Measurements from ENCODE around the gene RNU6-1. TPM values are rescaled to one million over a fixed set of nuclear protein-coding genes. Genes with fewer than 3 reads are reported as not detected.
A peak's percentile ranks its signal among the peaks of the same experiment; 100 is the strongest.

Gene RNU6-1
- total RNA-seq, 2 donors from 2014 or later = not detected

DNA sequence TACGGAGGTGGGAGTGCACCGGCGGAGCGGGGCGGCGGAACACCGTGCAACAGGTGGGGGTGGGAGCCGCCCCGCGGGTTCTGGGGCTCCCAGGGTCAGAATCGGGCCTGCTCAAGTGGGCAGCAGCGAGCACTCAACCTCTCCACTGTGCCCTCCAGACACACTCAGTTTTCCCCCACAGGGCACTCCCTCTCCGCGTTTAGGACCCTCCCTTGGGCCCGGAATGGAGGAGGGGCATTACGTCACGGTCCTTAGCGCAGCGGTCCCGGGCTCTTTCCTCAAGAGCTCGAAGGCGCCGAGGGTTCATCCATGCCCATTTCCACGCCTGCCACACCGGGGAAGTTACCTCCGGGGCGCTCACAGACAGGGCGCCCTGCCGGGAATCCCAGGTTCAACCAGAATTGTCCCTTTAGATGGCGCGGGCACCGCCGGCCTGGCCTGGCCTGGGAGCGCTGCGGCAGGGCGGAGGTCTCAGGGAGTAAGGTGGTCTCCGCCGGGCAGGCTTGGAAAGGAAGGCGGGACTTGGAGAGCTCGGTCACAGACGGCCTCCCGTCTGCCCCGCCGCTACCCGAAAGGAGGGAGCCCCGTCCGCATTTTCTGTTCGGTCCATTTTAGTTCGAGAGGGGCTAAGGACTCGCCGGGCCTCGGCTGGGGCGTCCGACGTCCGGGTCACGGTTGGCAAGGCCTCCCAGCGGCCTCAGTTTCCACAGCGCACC is 5.1 kb downstream of the RNU6-1 start:
- Histone ChIP-seq H3K27ac (ENCODE audit: low read depth, low read length) (no peak overlapping the region), H3K9ac (ENCODE audit: extremely low read depth, low read length, poor library complexity, severe bottlenecking) (no peak overlapping the region), H3K36me3 (ENCODE audit: control insufficient read depth, insufficient read depth, low read length) (no peaks in the 10 kb centered on the region), H3K9me3 (ENCODE audit: control insufficient read depth, low read length) (no peaks in the 10 kb centered on the region), H3K4me3 (ENCODE audit: low read length) (peak overlapping the region; percentile 71), H3K4me1 (ENCODE audit: control insufficient read depth, insufficient read depth, low read length) (no peaks in the 10 kb centered on the region), H3K27me3 (ENCODE audit: control insufficient read depth, insufficient read depth, low read length, poor library complexity, severe bottlenecking) (peaks cover 98% of the 10 kb centered on the region)
- no peaks in the 10 kb centered on the region for H3K36me3 Mint-ChIP-seq (ENCODE audit: low read depth)
- TF ChIP-seq, protein P1, sequence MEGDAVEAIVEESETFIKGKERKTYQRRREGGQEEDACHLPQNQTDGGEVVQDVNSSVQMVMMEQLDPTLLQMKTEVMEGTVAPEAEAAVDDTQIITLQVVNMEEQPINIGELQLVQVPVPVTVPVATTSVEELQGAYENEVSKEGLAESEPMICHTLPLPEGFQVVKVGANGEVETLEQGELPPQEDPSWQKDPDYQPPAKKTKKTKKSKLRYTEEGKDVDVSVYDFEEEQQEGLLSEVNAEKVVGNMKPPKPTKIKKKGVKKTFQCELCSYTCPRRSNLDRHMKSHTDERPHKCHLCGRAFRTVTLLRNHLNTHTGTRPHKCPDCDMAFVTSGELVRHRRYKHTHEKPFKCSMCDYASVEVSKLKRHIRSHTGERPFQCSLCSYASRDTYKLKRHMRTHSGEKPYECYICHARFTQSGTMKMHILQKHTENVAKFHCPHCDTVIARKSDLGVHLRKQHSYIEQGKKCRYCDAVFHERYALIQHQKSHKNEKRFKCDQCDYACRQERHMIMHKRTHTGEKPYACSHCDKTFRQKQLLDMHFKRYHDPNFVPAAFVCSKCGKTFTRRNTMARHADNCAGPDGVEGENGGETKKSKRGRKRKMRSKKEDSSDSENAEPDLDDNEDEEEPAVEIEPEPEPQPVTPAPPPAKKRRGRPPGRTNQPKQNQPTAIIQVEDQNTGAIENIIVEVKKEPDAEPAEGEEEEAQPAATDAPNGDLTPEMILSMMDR (conservative IDR thresholded peaks at IDR 0.05) = no peak
- WGBS, 2 experiments (ENCODE audit: insufficient coverage in 1 of 2, insufficient read length in 1 of 2) = 2% methylated on average over 15 to 59 of the region's 59 CpGs
- H3K27ac Mint-ChIP-seq = no peak overlapping the region
- peaks cover 28% of the 10 kb centered on the region for H3K4me1 Mint-ChIP-seq
- H3K4me3 Mint-ChIP-seq = peak overlapping the region; percentile 39
- H3K27me3 Mint-ChIP-seq (ENCODE audit: insufficient read depth) = peaks cover 93% of the 10 kb centered on the region
- no peaks in the 10 kb centered on the region for H3K9me3 Mint-ChIP-seq
- peak; percentile 80 for DNase-seq

DNA sequence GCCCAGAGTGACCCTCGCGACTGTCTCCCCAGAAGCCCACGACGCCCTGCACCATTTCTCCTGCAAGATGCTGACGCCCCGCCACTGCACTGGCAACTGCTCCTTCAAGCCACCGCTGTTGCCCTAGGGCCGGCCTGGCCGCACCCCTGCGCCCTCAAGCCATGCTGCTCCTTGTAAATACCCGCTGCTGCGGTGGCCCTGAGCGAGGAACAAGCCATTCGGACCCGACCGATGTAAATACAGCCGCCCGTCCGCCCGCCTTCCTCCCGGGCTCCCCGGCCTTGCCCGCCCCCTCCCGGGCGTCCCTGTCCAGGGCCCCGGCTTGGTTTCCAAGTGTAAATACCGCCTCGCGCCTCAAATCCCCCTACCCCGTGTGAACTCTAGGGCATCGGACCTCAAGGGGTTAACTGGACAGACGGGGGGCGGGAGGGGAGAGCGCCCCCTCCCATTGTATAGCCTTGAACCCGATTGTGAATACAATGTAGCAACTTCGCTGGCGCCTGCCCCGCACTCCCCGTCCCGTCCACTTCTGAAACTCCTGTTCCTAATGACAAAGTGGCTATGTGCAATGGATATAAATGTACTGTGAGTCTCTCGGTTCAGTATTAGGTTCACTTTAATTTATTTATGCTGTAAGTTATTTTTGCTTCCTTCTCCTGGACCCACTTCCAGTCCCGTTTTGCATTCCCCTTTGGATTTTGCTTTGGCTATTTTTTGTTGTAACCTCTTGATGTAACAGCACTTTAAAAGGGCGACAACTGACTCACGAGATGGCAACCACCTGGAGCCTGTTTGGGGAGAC is 5.9 kb downstream of the RNU6-1 start:
- Histone ChIP-seq H3K36me3 (ENCODE audit: control insufficient read depth, insufficient read depth, low read length) (no peaks in the 10 kb centered on the region), H3K9me3 (ENCODE audit: control insufficient read depth, low read length) (no peaks in the 10 kb centered on the region), H3K4me3 (ENCODE audit: low read length) (peak overlapping the region; percentile 56), H3K9ac (ENCODE audit: extremely low read depth, low read length, poor library complexity, severe bottlenecking) (no peak overlapping the region), H3K27ac (ENCODE audit: low read depth, low read length) (no peak overlapping the region), H3K4me1 (ENCODE audit: control insufficient read depth, insufficient read depth, low read length) (no peaks in the 10 kb centered on the region), H3K27me3 (ENCODE audit: control insufficient read depth, insufficient read depth, low read length, poor library complexity, severe bottlenecking) (peaks cover 100% of the 10 kb centered on the region)
- no peak overlapping the region for H3K27ac Mint-ChIP-seq
- H3K4me3 Mint-ChIP-seq = peak overlapping the region; percentile 39
- peak; percentile 87 for DNase-seq
- WGBS, 2 experiments (ENCODE audit: insufficient coverage in 1 of 2, insufficient read length in 1 of 2) = 1 to 2% methylated on average over 30 to 44 of the region's 44 CpGs
- peaks cover 100% of the 10 kb centered on the region for H3K27me3 Mint-ChIP-seq (ENCODE audit: insufficient read depth)
- TF ChIP-seq, protein P1 (conservative IDR thresholded peaks at IDR 0.05) = peak; percentile 73
- no peaks in the 10 kb centered on the region for H3K36me3 Mint-ChIP-seq (ENCODE audit: low read depth)
- H3K4me1 Mint-ChIP-seq = peaks cover 28% of the 10 kb centered on the region
- no peaks in the 10 kb centered on the region for H3K9me3 Mint-ChIP-seq

DNA sequence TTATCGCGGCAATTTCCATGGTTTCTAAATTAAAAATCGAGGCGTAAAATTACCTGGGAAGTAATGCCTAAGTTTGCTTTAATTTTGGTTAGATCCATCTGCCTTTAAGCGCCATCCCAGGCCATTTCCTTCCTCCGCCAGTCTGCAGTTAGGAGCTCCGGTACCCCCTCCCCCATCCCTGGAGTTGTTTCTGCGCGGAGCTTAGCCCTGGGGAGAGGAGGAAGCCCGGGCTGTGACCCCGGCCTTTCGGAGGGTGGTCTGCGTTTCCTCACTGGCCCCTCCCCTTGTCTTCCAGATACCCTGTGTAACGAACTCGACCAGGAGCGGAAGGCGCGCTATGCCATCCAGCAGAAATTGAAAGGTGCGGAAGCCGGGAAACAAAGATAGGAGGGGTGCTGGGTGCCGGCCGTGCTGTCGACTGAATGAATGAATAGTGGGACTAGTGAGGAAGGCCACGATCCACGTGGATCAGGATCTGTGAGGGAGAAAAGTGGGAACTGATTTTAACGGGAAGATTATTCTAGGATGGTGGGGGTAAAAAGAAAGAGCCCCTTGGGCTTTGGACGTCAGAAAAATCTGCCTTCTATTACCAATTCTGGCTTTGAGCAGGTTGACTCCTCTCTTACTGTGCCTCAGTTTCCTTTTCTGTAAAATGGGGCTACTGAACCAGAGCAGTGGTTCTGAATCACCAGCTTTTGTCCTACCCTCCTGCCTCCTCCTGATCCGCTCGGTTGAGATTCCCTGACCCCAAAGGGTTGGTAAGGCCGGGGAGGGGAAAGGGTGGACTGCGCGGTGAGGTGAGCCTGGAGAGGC is 6.7 kb downstream of the RNU6-1 start:
- no peak overlapping the region for H3K9ac ChIP-seq (ENCODE audit: extremely low read depth, low read length, poor library complexity, severe bottlenecking)
- peak overlapping the region; percentile 56 for H3K4me3 ChIP-seq (ENCODE audit: low read length)
- H3K36me3 ChIP-seq (ENCODE audit: control insufficient read depth, insufficient read depth, low read length) = no peaks in the 10 kb centered on the region
- Mint-ChIP-seq H3K27ac (no peak overlapping the region), H3K36me3 (ENCODE audit: low read depth) (no peaks in the 10 kb centered on the region), H3K4me3 (peak overlapping the region; percentile 39), H3K9me3 (no peaks in the 10 kb centered on the region), H3K27me3 (ENCODE audit: insufficient read depth) (peaks cover 100% of the 10 kb centered on the region), H3K4me1 (peaks cover 29% of the 10 kb centered on the region)
- H3K9me3 ChIP-seq (ENCODE audit: control insufficient read depth, low read length) = no peaks in the 10 kb centered on the region
- H3K27ac ChIP-seq (ENCODE audit: low read depth, low read length) = no peak overlapping the region
- TF ChIP-seq, protein P1 (conservative IDR thresholded peaks at IDR 0.05) = no peak
- 3 to 4% methylated on average over 21 to 32 of the region's 32 CpGs for WGBS, 2 experiments (ENCODE audit: insufficient coverage in 1 of 2, insufficient read length in 1 of 2)
- H3K27me3 ChIP-seq (ENCODE audit: control insufficient read depth, insufficient read depth, low read length, poor library complexity, severe bottlenecking) = peaks cover 100% of the 10 kb centered on the region
- H3K4me1 ChIP-seq (ENCODE audit: control insufficient read depth, insufficient read depth, low read length) = peaks cover 4% of the 10 kb centered on the region
- peak; percentile 75 for DNase-seq
